Fibroblast of pulmonary artery (primary cell): Measurements from ENCODE around the gene SDK1.

Experiments
- DNase-seq: peaks from one replicate; pipeline ENCODE4 v3.0.0-alpha.2; 2010; ENCODE audit warnings: low read depth
- H3K4me3 ChIP-seq: replicated peaks from 2 replicates; pipeline ENCODE4 v1.5.1; 2011; ENCODE audit warnings: low read depth, mild to moderate bottlenecking, control low read depth, low read length, moderate library complexity
- TF ChIP-seq, protein P1 (sequence below): IDR thresholded peaks from 2 replicates; pipeline ENCODE4 v1.5.1; 2011; ENCODE audit warnings: mild to moderate bottlenecking, control low read depth, low read length, inconsistent platforms; ENCODE audit errors: missing control alignments

SDK1 gene

DNA sequence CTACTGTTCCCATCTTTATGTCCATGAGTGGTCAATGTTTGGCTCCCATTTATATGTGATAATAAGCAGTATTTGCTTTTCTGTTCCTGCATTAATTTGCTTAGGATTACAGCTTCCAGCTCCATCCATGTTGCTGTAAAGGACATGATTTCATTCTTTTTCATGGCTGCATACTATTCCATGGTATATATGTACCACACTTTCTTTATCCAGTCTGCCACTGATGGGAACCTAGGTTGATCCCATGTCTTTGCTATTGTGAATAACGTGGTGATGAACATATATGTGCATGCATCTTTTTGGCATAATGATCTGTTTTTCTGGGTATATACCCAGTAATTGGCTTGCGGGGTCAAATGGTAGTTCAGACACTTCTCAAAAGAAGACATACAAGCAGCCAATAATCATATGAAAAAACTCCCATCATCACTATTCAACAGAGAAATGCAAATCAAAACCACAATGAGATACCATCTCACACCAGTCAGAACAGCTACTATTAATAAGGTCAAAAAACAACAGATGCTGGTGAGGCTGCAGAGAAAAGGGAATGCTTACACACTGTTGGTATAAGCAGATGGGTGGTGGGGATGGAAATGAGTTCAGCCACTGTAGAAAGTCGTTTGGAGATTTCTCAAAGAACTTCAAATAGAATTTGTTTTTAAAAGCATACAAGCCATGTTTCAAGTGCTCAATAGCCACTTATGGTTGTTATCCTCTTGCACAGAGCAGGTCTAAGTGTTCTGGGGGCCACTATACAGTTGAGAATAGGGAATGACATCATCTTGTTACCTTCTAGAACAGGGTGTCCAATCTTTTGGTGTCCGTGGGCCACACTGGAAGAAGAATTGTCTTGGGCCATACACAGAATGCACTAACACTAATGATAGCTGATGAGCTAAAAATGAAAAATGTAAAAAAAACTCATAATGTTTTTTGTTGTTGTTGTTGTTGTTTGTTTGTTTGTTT, 23.2 kb upstream of the SDK1 start:
- TF ChIP-seq, protein P1, sequence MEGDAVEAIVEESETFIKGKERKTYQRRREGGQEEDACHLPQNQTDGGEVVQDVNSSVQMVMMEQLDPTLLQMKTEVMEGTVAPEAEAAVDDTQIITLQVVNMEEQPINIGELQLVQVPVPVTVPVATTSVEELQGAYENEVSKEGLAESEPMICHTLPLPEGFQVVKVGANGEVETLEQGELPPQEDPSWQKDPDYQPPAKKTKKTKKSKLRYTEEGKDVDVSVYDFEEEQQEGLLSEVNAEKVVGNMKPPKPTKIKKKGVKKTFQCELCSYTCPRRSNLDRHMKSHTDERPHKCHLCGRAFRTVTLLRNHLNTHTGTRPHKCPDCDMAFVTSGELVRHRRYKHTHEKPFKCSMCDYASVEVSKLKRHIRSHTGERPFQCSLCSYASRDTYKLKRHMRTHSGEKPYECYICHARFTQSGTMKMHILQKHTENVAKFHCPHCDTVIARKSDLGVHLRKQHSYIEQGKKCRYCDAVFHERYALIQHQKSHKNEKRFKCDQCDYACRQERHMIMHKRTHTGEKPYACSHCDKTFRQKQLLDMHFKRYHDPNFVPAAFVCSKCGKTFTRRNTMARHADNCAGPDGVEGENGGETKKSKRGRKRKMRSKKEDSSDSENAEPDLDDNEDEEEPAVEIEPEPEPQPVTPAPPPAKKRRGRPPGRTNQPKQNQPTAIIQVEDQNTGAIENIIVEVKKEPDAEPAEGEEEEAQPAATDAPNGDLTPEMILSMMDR, result no peak
- no peak for DNase-seq
- no peak overlapping the region for H3K4me3 ChIP-seq

DNA sequence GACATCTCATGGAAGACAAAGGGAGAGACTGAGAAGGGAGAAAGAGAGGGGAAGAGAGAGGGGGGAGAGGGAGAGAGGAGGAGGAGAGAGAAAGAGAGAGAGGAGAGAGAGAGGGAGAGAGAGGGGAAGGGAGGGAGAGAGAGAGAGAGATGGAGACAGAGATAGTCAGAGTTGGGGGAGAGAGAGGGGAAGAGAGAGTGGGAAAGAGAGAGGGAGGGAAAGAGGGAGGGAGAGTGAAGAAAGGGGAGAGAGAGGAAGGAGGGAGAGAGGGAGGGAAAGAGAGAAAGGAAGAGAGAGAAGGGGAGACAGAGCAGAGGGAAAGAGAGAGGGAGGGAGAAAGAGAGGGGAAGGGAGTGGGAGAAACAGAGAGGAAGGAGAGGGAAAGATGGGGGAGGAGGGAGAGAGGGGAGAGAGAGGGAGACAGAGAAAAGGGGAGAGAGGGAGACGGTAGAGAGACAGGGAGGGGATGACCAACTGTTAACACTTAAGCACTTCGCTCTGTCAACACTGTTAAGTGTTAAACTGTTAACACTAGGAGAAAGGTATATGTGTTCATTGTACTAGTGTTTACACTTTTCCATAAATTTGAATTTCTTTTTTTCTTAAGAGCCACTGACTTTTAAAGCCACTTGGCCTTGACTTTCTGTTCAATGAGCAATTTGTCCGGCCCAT, 21.8 kb upstream of the SDK1 start:
- TF ChIP-seq, protein P1, result no peak
- H3K4me3 ChIP-seq, result no peak overlapping the region
- no peak for DNase-seq

DNA sequence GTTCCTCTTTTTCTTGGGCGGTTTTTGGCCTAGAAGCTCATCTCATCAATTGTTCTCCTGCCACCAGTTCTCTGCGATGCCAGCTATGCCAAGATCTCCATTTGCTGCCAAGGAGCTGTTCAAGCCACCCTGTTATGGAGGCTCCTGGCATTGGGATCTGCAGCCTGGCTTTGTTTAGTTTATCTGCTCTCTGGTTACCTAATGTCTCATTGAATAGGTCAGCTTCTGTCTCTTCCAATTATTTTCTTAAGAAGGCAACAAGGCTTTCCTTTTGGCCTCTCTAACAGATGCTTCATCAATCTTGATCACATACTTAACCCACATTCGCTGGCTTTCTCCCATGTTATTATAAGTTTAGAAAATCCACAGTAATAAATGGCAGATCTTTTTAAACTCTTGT, 20.6 kb upstream of the SDK1 start:
- TF ChIP-seq, protein P1, result no peak
- no peak for DNase-seq
- no peak overlapping the region for H3K4me3 ChIP-seq

DNA sequence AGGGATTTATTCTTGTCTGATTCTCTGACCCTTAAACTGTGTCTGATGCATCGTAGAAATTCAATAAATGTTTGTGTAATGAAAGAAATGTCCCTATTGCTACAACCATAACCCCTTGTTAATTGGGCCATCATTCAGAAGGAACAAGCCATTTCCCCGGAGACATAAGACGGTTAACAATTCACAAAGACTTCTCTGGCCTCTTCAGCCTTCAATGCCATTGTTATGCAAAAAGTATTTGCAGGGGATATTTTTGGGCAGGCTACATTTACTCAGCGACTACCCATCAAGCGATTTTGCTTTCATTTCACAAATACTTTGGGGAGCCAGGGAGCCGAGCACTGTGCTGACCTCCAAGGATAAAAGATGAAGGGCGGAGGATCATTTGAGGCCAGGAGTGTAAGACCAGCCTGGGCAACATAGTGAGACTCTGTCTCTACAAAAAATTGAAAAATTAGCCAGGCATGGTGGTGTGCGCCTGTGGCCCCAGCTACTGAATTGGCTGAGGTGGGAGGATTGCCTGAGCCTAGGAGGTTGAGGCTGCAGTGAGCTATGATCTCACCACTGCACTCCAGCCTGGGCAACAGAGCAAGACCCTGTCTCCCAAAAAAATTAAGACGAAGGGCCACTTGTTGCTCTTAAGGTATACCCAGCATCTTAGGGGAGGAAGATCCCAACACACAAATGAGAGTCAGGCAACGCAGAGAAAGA, 20.0 kb upstream of the SDK1 start:
- H3K4me3 ChIP-seq, result no peak overlapping the region
- DNase-seq, result no peak
- TF ChIP-seq, protein P1, result no peak

DNA sequence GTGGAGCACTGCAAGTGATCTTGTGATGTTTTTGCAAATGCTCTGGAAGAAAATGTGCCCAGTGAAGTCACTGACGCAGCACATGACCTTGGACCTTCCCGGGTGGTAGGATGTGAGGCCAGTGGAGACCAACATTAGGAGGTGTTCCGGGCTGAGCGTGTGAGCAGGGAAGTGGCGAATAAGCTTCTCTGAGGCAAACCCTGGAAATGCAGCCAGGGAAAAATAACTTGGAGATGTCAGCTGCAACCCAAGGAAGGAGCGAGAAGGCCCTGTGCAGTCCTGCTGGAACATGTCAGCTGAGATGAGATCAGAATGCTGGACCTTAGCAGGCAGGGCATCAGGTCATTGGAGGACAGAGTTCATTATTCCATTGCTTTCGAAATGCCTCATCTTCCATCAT, 18.6 kb upstream of the SDK1 start:
- H3K4me3 ChIP-seq, result no peak overlapping the region
- DNase-seq, result peak; percentile 70
- TF ChIP-seq, protein P1, result no peak

DNA sequence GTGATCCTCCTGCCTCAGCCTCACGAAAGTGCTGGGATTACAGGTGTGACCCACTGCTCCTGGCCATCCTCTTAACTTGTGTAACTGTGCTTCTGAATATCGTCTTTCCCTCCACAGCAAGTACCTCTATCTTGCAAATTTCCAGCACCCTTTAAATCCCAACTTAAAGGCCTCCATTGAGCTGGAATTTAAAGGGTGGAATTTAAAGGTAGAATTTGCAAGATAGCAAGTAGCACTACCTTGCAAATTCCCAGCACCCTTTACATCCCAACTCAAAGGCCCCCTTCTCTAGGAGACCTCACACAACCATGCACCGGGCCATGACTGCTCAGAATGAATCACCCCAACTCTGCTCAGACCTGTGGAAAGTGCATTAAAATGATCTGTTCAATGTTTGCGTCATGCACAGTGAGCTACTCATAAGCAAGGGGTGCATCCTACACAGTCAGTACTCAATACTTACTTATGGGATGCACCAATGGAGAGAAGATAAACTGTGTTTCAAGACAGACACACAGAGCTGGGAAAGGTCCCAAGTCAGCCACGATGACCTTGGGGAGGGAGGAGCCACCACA, 17.8 kb upstream of the SDK1 start:
- no peak overlapping the region for H3K4me3 ChIP-seq
- TF ChIP-seq, protein P1, result no peak
- no peak for DNase-seq
